K562 (cell line): ENCODE data around the gene GRIK1. TPM values are rescaled to one million over a fixed set of nuclear protein-coding genes. Genes with fewer than 3 reads are reported as not detected.

Source experiments
- ATAC-seq: fragments of 200-7000 bp; cut with Tn5 transposase; 3 replicates; pipeline ENCODE4 v1.9.1; 2020; ENCODE audit warnings: moderate library complexity
- BruUV-seq: library from RNA; stranded (reverse); fragments of 400-500 nt; replicated peaks from 2 replicates; lab custom pipeline; 2021; lab: Mats Ljungman, UMichigan
- CTCF ChIA-PET: fragments of 300-600 bp; formaldehyde crosslinking; extraction: SDS; loops from one replicate; lab custom pipeline; 2021; ENCODE audit warnings: low intra/inter-chr PET ratio; lab: Yijun Ruan, JAX
- POLR2A ChIA-PET: fragments of 300-600, 350-650 bp; sonication (Branson Sonifier 250); formaldehyde crosslinking; extraction: SDS; loops from one replicate; lab custom pipeline; 2021; ENCODE audit warnings: antibody characterized with exemption, inconsistent platforms; lab: Yijun Ruan, JAX
- DNase-seq, 4 experiments: peaks; one replicate each; pipeline versions ENCODE4 v3.0.0 to v3.0.0-alpha.2; 2011 to 2018; ENCODE audit warnings: low spot score in 3 of 4, mixed read lengths in 3 of 4; ENCODE audit errors: extremely low read depth in 1 of 4
- FAIRE-seq: peaks from 2 replicates; lab custom pipeline; 2011; peaks lifted over from hg19 to GRCh38; lab: Jason Lieb, UNC
- H2AFZ ChIP-seq: 2 replicates; pipeline ENCODE4 v1.6.0; 2011; ENCODE audit warnings: low read depth, low read length, control low read depth, inconsistent platforms
- H3K27ac ChIP-seq: fragments of 200-600 bp; 3 replicates; pipeline ENCODE4 v1.8.0; 2011; ENCODE audit warnings: low read depth, mild to moderate bottlenecking, control low read depth, inconsistent platforms, low read length, moderate library complexity, mixed read lengths; ENCODE audit errors: extremely low read depth
- H3K27me3 ChIP-seq, 2 experiments: fragments of 300-600 bp in 1 of 2; 2 replicates in 1 of 2; 3 replicates in 1 of 2; pipeline versions ENCODE4 v1.6.0 to v1.8.0; 2011; ENCODE audit warnings: inconsistent platforms in 2 of 2, low read length in 2 of 2, mild to moderate bottlenecking in 1 of 2, mixed read lengths in 1 of 2, moderate library complexity in 1 of 2; ENCODE audit not compliant: control insufficient read depth in 2 of 2, insufficient read depth in 2 of 2
- H3K36me3 ChIP-seq: fragments of 300-600 bp; 3 replicates; pipeline ENCODE4 v1.8.0; 2011; ENCODE audit warnings: mild to moderate bottlenecking, low read length, inconsistent platforms; ENCODE audit not compliant: control insufficient read depth, insufficient read depth
- H3K4me1 ChIP-seq, 2 experiments: fragments of 200-600 bp in 1 of 2; replicated peaks in 1 of 2; 2 replicates in 1 of 2; 3 replicates in 1 of 2; pipeline versions ENCODE4 v1.5.1 to v1.8.0; 2011; ENCODE audit warnings: inconsistent platforms in 2 of 2, low read length in 2 of 2, mild to moderate bottlenecking in 1 of 2, mixed read lengths in 1 of 2, moderate library complexity in 1 of 2; ENCODE audit not compliant: control insufficient read depth in 2 of 2, insufficient read depth in 2 of 2
- H3K4me2 ChIP-seq: 2 replicates; pipeline ENCODE4 v1.6.1; 2011; ENCODE audit warnings: low read length, control low read depth, inconsistent platforms, mixed read lengths; ENCODE audit not compliant: insufficient read depth
- H3K4me3 ChIP-seq: fragments of 200-600 bp; sonication (generic), shearing (Covaris generic); 2 replicates; pipeline ENCODE4 v1.5.1; 2016; ENCODE audit warnings: control low read depth, inconsistent platforms
- H3K79me2 ChIP-seq: fragments of 200-600 bp; 3 replicates; pipeline ENCODE4 v1.8.0; 2011; ENCODE audit warnings: low read length, inconsistent platforms; ENCODE audit not compliant: control insufficient read depth, insufficient read depth
- H3K9ac ChIP-seq, 2 experiments: 2 replicates each; pipeline versions ENCODE4 v1.6.0 to v1.6.1; 2011; ENCODE audit warnings: low read depth in 2 of 2, low read length in 2 of 2, control low read depth in 1 of 2, inconsistent platforms in 1 of 2, mild to moderate bottlenecking in 1 of 2, mixed read lengths in 1 of 2; ENCODE audit not compliant: insufficient read depth in 1 of 2
- H3K9me1 ChIP-seq: one replicate; pipeline ENCODE4 v1.6.0; 2011; ENCODE audit warnings: inconsistent platforms, mild to moderate bottlenecking, low read length, moderate library complexity; ENCODE audit not compliant: control insufficient read depth, insufficient read depth
- H3K9me3 ChIP-seq: replicated peaks from 2 replicates; pipeline ENCODE4 v1.5.1; 2011; ENCODE audit warnings: low read depth, low read length, inconsistent platforms; ENCODE audit not compliant: control insufficient read depth, insufficient read depth
- H4K20me1 ChIP-seq: replicated peaks from 2 replicates; pipeline ENCODE4 v1.6.1; 2011; ENCODE audit warnings: low read length, inconsistent platforms, mixed read lengths; ENCODE audit not compliant: control insufficient read depth, insufficient read depth
- ARID4B ChIP-seq: sonication (generic); formaldehyde crosslinking; IDR thresholded peaks from 2 replicates; pipeline ENCODE4 v1.8.0; 2022; ENCODE audit warnings: mild to moderate bottlenecking, missing genetic modification reagents
- E2F3 ChIP-seq: fragments of 250-450 bp; sonication (Bioruptor Pico); IDR thresholded peaks from 2 replicates; pipeline ENCODE4 v1.4.0; 2020; ENCODE audit warnings: mild to moderate bottlenecking
- RFX7 ChIP-seq: fragments of 250-450 bp; sonication (Bioruptor Pico); IDR thresholded peaks from 2 replicates; pipeline ENCODE4 v1.5.1; 2021; ENCODE audit warnings: mild to moderate bottlenecking
- SAFB2 ChIP-seq: fragments of 200-400 bp; formaldehyde crosslinking; IDR thresholded peaks from 2 replicates; pipeline ENCODE4 v1.6.1; 2018; ENCODE audit warnings: borderline replicate concordance, low read length, low read depth, moderate library complexity; ENCODE audit not compliant: severe bottlenecking
- SMAD2 ChIP-seq: fragments of 150-350 bp; IDR thresholded peaks from 2 replicates; pipeline ENCODE4 v1.6.1; 2014; ENCODE audit warnings: low read depth, mild to moderate bottlenecking, low read length
- SUPT5H ChIP-seq: fragments of 450-650 bp; IDR thresholded peaks from 2 replicates; pipeline ENCODE4 v1.6.1; 2016
- ZFP36 ChIP-seq: fragments of 150-350 bp; IDR thresholded peaks from 2 replicates; pipeline ENCODE4 v1.6.1; 2018; ENCODE audit warnings: low read length, low read depth; ENCODE audit not compliant: partially characterized antibody
- ZNF133 ChIP-seq: fragments of 250-450 bp; sonication (Bioruptor Pico); IDR thresholded peaks from 2 replicates; pipeline ENCODE4 v1.4.0; 2020; ENCODE audit warnings: mild to moderate bottlenecking
- ZNF143 ChIP-seq: sonication (generic); formaldehyde crosslinking; IDR thresholded peaks from 2 replicates; pipeline ENCODE4 v1.9.0; 2022; ENCODE audit warnings: mild to moderate bottlenecking, missing genetic modification reagents
- ZNF740 ChIP-seq, 3 experiments: fragments of 200-800 bp in 1 of 3; sonication (Bioruptor generic) in 1 of 3; sonication (generic) in 1 of 3; formaldehyde crosslinking in 1 of 3; IDR thresholded peaks; 2 replicates each; pipeline versions ENCODE4 v1.6.1 to v1.8.0; 2016 to 2022; ENCODE audit warnings: mild to moderate bottlenecking in 2 of 3, missing compliant biosample characterization in 2 of 3, missing genetic modification characterization in 2 of 3, missing genetic modification reagents in 1 of 3
- WGBS: fragments of 100-300 bp; shearing (Covaris generic); methylation state at CpG from one replicate; pipeline ENCODE4 v1.1.6; 2016; ENCODE audit warnings: low coverage, mixed read lengths; ENCODE audit not compliant: insufficient coverage; ENCODE audit errors: missing lambda C conversion rate; 5-methylcytosine and 5-hydroxymethylcytosine counted together
- in situ Hi-C: fragments of 300-500 bp; cut with MboI; formaldehyde crosslinking; loops from 4 replicates; pipeline ENCODE4 v1.15.0; 2018; ENCODE audit warnings: inconsistent platforms, mixed read lengths
- intact Hi-C: fragments of 100-400 bp; cut with micrococcal nuclease; formaldehyde crosslinking; loops from 2 replicates; pipeline ENCODE4 v1.14.2; 2022
- polyA plus RNA-seq, 8 experiments: library from polyadenylated mRNA; depleted of rRNA in 4 of 8; stranded (reverse) in 5 of 8; unstranded in 3 of 8; fragments of >200 nt; fragmentation: Nextera tagmentation in 2 of 8; fragmentation: Illumina TruSeq in 1 of 8; extraction: Ambion mirVana in 2 of 8; extraction: Trizol in 1 of 8; gene quantifications; 2 replicates each; pipeline versions ENCODE4 v1.2.1 to v1.2.3, GENCODE V29; 2011 to 2014; ENCODE audit warnings: inconsistent platforms in 1 of 8, missing spikeins in 1 of 8
- total RNA-seq, 7 experiments: library from RNA; depleted of rRNA in 6 of 7; stranded (reverse); fragments of >200 nt in 6 of 7; fragmentation: Illumina TruSeq in 2 of 7; extraction: Trizol in 2 of 7; gene quantifications; 2 replicates each; pipeline versions ENCODE4 v1.2.1 to v1.2.3, GENCODE V29; 2011 to 2021; ENCODE audit warnings: low replicate concordance in 1 of 7

GRIK1 gene
- total and polyA plus RNA-seq, 9 of the 15 experiments (the other 6 are each of a cell fraction or from before 2014, with no cell fraction given) = 0.17 to 2.8 (median 0.53) TPM

- FAIRE-seq = no peak
Observed at GRCh38 chr21:29763674-29764073, 176.1 kb downstream of the GRIK1 start.

More at GRCh38 chr21:29763674-29764073, 176.1 kb downstream of the GRIK1 start:
- H3K9me1 ChIP-seq = no peaks in the 10 kb centered on the region
- 43% methylated on average over 4 of the region's 4 CpGs for WGBS
- H3K4me2 ChIP-seq = no peak overlapping the region
- H3K9ac ChIP-seq = no peak overlapping the region
- in situ Hi-C loops (no loop called here), intact Hi-C loops (no loop called here)
- no peak for TF ChIP-seq ZFP36
- no peak for TF ChIP-seq ZNF143 (CRISPR knock-in tag)
- TF ChIP-seq ARID4B = no peak
- no peak for TF ChIP-seq E2F3
- TF ChIP-seq SAFB2 = no peak
- no peak for TF ChIP-seq RFX7
- no peak for TF ChIP-seq ZNF133
- TF ChIP-seq SMAD2 = no peak
- TF ChIP-seq ZNF740 (CRISPR knock-in tag; IDR thresholded peaks at IDR 0.05) = no peak
- no peak for TF ChIP-seq ZNF740 (tag; IDR thresholded peaks at IDR 0.05)
- TF ChIP-seq SUPT5H = no peak
- H3K36me3 ChIP-seq = no peaks in the 10 kb centered on the region
- no peaks in the 10 kb centered on the region for H3K27me3 ChIP-seq
- H3K4me1 ChIP-seq = peaks cover 0 to 6% of the 10 kb centered on the region in 2 experiments; a peak in 2 of 5 replicates
- peak overlapping the region; percentile 46; the same call in 1 of the 2 replicates for H2AFZ ChIP-seq
- H3K27ac ChIP-seq = no peak overlapping the region
- BruUV-seq = no TSS peak
- no peaks in the 10 kb centered on the region for H3K9me3 ChIP-seq
- DNase-seq = no peak
- no peak overlapping the region for H3K4me3 ChIP-seq
- H3K79me2 ChIP-seq = no peaks in the 10 kb centered on the region
- CTCF ChIA-PET = no interaction called here
- ATAC-seq = no peak
- POLR2A ChIA-PET = interaction anchor here (0.7 kb wide), 1 partner anchor 25 kb away, joined by 3 read pairs; no protein-coding TSS in a partner anchor
- H4K20me1 ChIP-seq = no peaks in the 10 kb centered on the region
